Cardiac septum (tissue), 1 donor: ENCODE data around the gene FADS6. TPM values are rescaled to one million over a fixed set of nuclear protein-coding genes. Genes with fewer than 3 reads are reported as not detected.

Source experiments
- DNase-seq: peaks from one replicate; pipeline ENCODE4 v3.0.0-alpha.2; 2020; ENCODE audit warnings: low spot score
- intact Hi-C: fragments of 100-400 bp; cut with DNase I; formaldehyde crosslinking; loops from one replicate; pipeline ENCODE4 v1.14.0; 2022
- total RNA-seq: library from RNA; stranded (reverse); fragmentation: NEBNext Ultra II Directional; extraction: Animal tissue kit (Norgen Biotek cat#: 25700); gene quantifications from one replicate; pipeline ENCODE4 v1.2.1, GENCODE V29; 2021
- donor health status: DM: no; HTN: no; CAD: no.

FADS6 gene
- total RNA-seq, 1 donor from 2014 or later = not detected

GRCh38 chr17:74893936-74894671 is 671 bp upstream of the FADS6 start:
- intact Hi-C loops = no loop called here
- no peak for DNase-seq

GRCh38 chr17:74892013-74892841 is 1.2 kb downstream of the FADS6 start:
- intact Hi-C loops = no loop called here
- no peak for DNase-seq

GRCh38 chr17:74890554-74890953 is 2.9 kb downstream of the FADS6 start:
- no peak for DNase-seq
- intact Hi-C loops = no loop called here

GRCh38 chr17:74888469-74888868 is 5.0 kb downstream of the FADS6 start:
- no peak for DNase-seq
- intact Hi-C loops = no loop called here

- intact Hi-C loops = no loop called here
- DNase-seq = no peak
Measured at GRCh38 chr17:74883241-74883745, 10.1 kb downstream of the FADS6 start.

GRCh38 chr17:74882517-74883240 is 10.8 kb downstream of the FADS6 start:
- DNase-seq = no peak
- intact Hi-C loops = no loop called here

GRCh38 chr17:74881073-74881472 is 12.4 kb downstream of the FADS6 start:
- DNase-seq = no peak
- intact Hi-C loops = no loop called here

GRCh38 chr17:74879308-74879707 is 14.1 kb downstream of the FADS6 start:
- intact Hi-C loops = no loop called here
- DNase-seq = no peak

GRCh38 chr17:74878658-74879057 is 14.8 kb downstream of the FADS6 start:
- intact Hi-C loops = no loop called here
- no peak for DNase-seq

GRCh38 chr17:74877592-74878548 is 15.6 kb downstream of the FADS6 start:
- intact Hi-C loops = no loop called here
- DNase-seq = no peak

GRCh38 chr17:74875977-74876593 is 17.3 kb downstream of the FADS6 start:
- DNase-seq = no peak
- intact Hi-C loops = no loop called here

- DNase-seq = no peak
- intact Hi-C loops = no loop called here
Measured at GRCh38 chr17:74875155-74875976, 18.1 kb downstream of the FADS6 start.

GRCh38 chr17:74874615-74875037 is 18.8 kb downstream of the FADS6 start:
- intact Hi-C loops = no loop called here
- DNase-seq = no peak

GRCh38 chr17:74873874-74874614 is 19.4 kb downstream of the FADS6 start:
- intact Hi-C loops = no loop called here

GRCh38 chr17:74873037-74873873 is 20.2 kb downstream of the FADS6 start:
- intact Hi-C loops = no loop called here
- DNase-seq = peak; percentile 100

More at GRCh38 chr17:74873874-74874614, 19.4 kb downstream of the FADS6 start:
- no peak for DNase-seq
